Stimulated activated CD4-positive, alpha-beta T cell treated with anti-CD3 and anti-CD28 coated beads, Interleukin-4, amount 100 ng/mL, for 24 hours (primary cell): ENCODE results near the gene RYR2.

Experiments used
- DNase-seq: peaks from one replicate; pipeline ENCODE4 v3.0.0-alpha.2; 2020

Gene RYR2

GRCh38 chr1:237383791-237384190, 341.8 kb downstream of the RYR2 start:
- no peak for DNase-seq

DNA sequence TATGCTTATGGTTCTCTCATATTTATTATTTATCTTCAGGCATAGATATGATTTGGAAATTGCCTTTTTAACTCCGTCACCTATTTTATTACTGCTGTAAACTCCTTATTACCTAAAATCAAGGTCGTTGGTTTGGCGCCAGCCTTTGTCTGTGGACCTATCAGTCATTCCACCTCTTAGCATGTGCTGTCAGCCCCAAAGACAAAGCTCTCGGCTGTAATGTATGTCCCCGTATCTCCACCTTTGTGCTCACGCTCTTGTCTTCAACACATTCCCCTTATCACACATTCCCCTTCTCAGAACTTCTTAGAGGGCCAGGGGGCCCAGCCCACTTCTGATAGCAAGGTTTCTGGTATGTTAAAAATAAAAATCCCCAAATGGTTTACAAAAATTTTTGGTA, 342.2 kb downstream of the RYR2 start:
- DNase-seq: no peak

DNA sequence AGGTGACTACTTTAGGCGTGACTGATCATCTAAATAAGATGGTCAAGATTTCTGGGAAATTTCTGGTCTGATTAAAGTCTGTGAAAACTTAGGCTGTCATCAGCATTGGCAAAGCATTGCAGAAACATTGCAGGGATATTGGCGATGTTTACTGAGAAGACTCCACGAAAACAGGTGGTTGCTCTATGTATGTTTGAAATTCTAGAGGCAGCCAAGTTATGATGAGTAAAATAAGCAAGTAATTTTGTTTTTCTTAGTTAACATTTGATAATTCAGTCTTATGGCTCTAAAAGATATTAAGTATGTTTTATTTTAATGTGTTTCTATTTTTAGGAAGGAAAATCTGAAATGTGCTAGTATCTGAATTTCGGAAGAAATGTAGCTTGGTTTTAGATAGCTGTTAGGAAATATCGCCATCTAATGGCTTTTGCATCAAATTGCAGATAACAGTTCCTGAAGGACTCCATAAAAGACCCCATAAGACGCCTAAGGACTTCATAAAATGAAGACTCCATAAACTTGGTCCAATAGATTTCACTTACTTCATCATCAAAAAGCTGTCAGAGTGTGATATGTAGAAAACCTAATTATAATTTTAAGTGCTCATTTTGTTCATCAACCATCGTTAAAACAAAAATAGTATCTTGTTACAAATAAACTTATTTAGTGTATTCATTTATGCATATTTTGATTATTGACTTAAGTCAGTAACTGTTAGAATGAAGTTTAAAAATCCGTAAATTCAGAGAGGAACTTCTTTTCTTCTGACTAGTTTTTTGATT, 344.6 kb downstream of the RYR2 start:
- DNase-seq: no peak

DNA sequence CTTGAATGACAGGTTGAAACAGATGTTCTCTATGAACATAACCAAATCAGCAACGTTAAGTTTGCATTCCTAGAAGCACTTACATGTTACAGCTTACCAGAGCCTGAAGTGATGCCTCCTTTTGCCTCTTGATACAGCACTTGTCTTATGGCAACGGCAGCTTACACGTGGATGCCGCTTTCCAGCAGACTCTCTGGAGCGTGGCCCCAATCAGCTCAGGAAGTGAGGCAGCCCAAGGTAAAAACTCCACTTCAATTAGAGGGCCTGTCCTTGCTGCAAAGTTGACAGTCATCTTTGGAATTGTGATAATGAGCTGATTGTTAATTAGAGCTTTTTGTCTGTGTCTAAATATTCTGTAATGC, 345.1 kb downstream of the RYR2 start:
- DNase-seq: no peak

DNA sequence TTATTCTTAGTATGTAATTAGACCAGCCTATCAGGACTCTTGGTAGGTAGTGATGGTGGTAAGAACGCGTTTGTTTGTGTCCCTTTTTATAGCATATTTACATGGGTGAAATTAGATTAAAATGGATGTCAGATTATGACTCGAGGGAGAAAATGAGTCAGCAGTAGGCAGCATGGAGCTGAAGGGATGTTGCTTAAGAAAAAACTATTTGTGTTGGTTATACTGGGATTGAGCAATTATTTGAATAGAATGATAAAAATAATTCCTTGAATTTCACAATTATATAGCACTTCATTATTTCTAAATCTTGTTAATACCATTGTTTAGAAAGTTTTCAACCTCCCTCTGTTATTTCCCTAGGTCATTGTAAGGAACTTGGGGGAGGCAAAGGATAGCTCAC, 348.8 kb downstream of the RYR2 start:
- DNase-seq: no peak

- no peak for DNase-seq
Measured at GRCh38 chr1:237393632-237394031, 351.6 kb downstream of the RYR2 start.

- DNase-seq: no peak
Measured at GRCh38 chr1:237394281-237394680, 352.3 kb downstream of the RYR2 start.

- DNase-seq: no peak
Measured at GRCh38 chr1:237396426-237396825, 354.4 kb downstream of the RYR2 start.

DNA sequence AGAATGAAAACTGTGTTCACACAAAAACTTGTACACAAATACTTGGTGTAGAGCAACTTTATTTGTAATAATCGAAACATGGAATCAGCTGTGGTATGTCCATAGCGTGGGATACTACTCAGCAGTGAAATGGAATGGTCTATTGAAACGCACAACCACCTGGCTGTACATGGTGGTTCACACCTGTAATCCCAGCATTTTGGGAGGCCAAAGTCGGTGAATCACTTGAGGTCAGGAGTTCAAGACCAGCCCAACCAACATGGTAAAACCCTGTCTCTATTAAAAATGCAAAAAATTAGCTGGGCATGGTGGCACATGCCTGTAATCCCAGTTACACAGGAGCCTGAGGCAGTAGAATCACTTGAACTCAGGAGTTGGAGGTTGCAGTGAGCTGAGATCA, 356.8 kb downstream of the RYR2 start:
- no peak for DNase-seq

DNA sequence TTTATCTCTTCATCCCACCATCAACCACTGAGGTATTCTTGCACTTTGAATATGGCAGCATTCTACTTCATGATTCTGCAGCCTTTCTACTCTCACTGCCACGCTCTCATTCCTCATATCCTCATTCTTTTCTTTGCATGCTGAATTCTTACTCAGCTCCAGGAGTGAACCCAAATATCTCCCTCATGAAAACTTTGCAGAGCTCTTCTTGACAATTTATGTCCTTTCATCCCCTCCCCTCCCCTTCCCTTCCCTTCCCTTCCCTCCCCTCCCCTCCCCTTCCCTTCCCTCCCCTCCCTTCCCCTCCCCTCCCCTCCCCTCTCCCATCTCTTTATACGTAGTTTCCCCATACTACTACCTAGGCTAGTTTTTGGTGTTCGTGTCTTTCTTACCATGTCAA, 363.9 kb downstream of the RYR2 start:
- no peak for DNase-seq

- DNase-seq: peak; percentile 8
Measured at GRCh38 chr1:237411621-237412020, 369.6 kb downstream of the RYR2 start.

- DNase-seq: no peak
Measured at GRCh38 chr1:237416924-237417655, 375.1 kb downstream of the RYR2 start.

- DNase-seq: no peak
Measured at GRCh38 chr1:237428809-237429208, 386.8 kb downstream of the RYR2 start.

DNA sequence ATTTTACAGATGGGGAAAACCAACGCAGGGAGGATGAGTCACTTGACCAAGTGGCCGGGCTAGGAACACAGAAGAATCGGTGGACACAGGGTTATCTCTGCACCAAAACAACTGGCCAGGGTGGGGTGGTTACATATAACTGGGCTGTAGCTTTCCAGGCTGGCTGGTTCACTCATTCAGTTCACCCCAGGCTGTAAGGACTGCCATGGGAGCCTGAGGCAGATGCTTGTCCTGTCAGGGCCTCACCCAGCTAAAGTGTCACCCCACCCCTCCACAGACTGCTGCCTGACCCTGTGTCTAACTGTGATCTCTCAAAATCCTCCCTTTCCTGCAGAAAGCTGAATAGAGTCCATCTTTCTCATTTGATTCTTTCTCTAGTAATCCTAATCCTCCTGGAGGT, 387.3 kb downstream of the RYR2 start:
- DNase-seq: no peak

DNA sequence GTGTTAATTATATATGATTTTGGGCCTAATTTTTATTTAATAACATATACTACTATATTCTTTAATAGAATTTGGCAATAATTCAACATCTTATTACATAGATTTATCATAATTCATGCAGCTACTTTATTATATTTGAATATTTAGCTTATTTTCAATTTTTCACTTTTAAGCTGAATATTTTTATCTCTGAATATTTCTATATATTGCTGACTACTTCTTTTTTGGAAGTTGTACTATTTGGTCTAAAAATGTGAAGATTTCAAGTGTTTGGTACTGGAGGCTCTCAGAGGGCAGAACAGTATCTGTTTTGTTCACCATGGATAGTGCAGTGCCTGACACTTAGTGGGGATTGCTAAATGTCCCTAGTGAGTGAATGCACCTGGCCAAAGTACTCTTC, 389.5 kb downstream of the RYR2 start:
- DNase-seq: no peak

- DNase-seq: no peak
Measured at GRCh38 chr1:237440346-237440745, 398.4 kb downstream of the RYR2 start.

DNA sequence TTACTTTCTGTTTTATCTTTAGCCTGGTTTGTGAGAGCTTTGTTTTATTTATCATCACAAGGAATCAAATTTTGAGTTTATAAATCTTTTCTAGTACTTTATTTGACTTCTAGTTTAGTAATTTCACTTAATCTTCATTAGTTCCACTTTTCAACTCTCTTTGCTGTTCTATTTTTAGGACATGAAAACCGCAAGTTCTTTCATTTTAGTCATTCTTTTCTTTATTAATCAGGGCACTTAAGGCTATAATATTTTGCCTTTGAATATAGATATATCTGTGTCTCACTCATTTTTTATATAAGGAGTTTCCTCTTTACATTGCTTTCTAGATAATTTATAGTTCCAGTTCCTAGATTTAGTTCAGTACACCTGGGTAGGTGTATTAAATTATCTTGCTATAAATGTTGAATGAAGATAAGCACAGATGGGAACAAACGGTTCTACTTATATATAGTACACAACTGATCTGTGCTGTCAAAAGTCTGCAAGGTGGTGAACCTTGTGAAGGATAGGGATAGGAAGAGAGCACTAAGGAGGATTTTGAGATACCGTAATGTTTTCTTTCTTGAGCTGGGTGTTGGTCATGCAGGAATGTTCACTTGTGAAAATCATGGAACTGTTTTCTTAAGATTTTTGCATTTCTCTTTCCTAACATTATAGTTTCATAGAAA, 402.3 kb downstream of the RYR2 start:
- no peak for DNase-seq

GRCh38 chr1:237448042-237448441, 406.1 kb downstream of the RYR2 start:
- no peak for DNase-seq

- no peak for DNase-seq
Measured at GRCh38 chr1:237457573-237457972, 415.6 kb downstream of the RYR2 start.

- no peak for DNase-seq
Measured at GRCh38 chr1:237467320-237467719, 425.3 kb downstream of the RYR2 start.

- no peak for DNase-seq
Measured at GRCh38 chr1:237470712-237471338, 428.8 kb downstream of the RYR2 start.

DNA sequence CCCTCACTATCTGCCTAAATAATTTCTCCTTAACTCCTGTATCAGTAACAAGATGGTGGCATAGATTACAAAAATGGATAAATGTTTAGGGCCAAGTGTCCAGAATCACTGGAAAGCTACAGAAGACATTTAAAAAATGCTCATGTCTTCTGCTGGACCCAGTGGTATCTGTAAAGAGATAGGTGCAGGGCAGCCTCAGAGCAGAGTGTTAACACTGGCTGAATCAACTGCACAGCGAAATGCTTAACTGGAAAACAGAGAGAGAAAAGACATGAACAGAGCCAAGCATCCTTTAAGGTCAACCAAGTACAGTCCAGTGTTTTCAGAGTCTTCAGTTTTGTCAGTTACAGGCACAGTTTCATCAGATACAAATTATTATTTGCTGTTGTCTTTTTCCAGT, 429.4 kb downstream of the RYR2 start:
- DNase-seq: no peak

DNA sequence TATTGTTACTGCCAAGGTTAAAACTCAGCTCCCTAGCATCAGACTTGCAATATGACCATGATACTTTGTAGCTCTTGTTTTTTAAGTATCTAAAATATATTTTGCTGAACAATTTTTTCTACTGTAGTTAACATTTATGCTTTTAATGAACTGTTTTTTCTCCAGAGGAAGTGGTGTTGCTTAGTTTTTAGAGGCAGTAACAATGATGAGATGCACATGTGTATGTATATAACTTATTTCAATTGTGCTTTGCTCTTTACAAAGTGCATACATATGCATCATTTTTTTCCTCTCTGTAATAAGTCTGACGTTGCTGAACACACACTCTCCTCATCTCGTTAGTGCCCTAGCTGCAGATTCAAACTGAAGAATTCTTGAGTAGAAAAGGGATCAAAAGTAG, 430.0 kb downstream of the RYR2 start:
- DNase-seq: no peak

DNA sequence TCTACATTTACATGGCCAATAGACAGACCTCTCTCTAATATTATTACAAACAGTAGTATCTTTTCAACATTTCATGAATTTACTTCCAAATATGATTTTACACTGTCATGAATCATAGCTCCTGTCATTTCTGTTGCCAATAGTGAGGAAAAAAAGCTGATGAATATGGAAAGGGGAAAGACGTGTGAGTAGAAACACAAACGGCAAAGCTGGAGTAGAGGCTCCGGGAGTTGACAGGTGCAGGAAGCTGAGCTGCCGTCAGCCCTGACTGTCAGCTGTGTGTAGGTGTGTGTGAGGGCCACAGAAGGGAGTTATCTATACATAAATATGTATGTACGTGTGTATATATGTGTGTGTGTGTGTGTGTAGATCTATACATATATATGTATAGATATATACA, 431.9 kb downstream of the RYR2 start:
- no peak for DNase-seq
